Measurements from ENCODE around the gene GALNT2. TPM values are rescaled to one million over a fixed set of nuclear protein-coding genes. Genes with fewer than 3 reads are reported as not detected.
A peak's percentile ranks its signal among the peaks of the same experiment; 100 is the strongest.

Gene GALNT2
- total and polyA plus RNA-seq, 9 of the 15 experiments (the other 6 are each of a cell fraction or from before 2014, with no cell fraction given), result 1.6 to 106 (median 51.9) TPM

DNA sequence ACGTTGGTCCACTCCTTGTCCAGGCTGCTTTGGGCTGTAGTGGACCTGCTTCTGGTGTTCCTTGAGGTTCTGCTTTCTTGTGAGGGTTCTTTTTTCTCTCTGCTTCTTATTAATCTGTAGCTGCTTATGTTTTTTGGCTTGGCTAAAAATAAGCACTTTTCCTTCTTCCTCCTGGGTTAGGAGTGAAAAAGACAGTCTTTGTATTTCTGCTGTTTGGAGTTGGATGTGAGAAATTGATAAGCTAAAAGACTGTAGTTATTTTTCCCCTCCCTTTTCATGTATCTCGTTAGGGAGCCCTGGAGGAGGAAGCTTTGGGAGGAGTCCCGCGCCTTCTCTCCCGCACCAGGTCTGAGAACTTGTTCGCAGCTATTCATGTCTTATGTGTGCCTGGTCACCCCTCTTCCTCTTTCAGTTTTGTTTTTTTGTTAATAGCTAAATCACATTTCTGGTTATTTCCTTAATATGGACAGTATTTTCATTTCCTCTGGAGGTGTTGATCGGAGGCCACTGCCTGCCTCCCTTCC lies 79.0 kb downstream of the GALNT2 start:
- Histone ChIP-seq H3K9ac (ENCODE audit: insufficient read depth in 1 of 2, low read depth in 2 of 2, low read length in 2 of 2) (peak overlapping the region; percentile 40 to 85; a peak in 3 of 4 replicates), H3K27ac (ENCODE audit: extremely low read depth, low read depth, low read length) (peak overlapping the region; percentile 79), H3K9me1 (ENCODE audit: control insufficient read depth, insufficient read depth, low read length) (peaks cover 3% of the 10 kb centered on the region), H3K27me3 (ENCODE audit: control insufficient read depth in 2 of 2, insufficient read depth in 2 of 2, low read length in 2 of 2) (no peaks in the 10 kb centered on the region), H2AFZ (ENCODE audit: low read depth, low read length) (peak overlapping the region; percentile 36; the same call in 1 of the 2 replicates), H4K20me1 (replicated peaks; ENCODE audit: control insufficient read depth, insufficient read depth, low read length) (no peaks in the 10 kb centered on the region), H3K9me3 (replicated peaks; ENCODE audit: control insufficient read depth, insufficient read depth, low read depth, low read length) (no peaks in the 10 kb centered on the region), H3K79me2 (ENCODE audit: control insufficient read depth, insufficient read depth, low read length) (peaks cover 99% of the 10 kb centered on the region), H3K4me3 (peak overlapping the region; percentile 1; the same call in 1 of the 2 replicates), H3K4me2 (ENCODE audit: insufficient read depth, low read length) (peak overlapping the region; percentile 74), H3K4me1 (replicated peaks in 1 of 2; ENCODE audit: control insufficient read depth in 2 of 2, insufficient read depth in 2 of 2, low read length in 2 of 2) (peaks cover 88 to 93% of the 10 kb centered on the region in 2 experiments), H3K36me3 (ENCODE audit: control insufficient read depth, insufficient read depth, low read length) (peaks cover 1% of the 10 kb centered on the region; the same call in 2 of the 3 replicates)
- FAIRE-seq, result peak; percentile 87
- ChIA-PET POLR2A (interaction anchor here (0.9 to 3.6 kb wide), 3 partner anchors 10 to 22 kb away, joined by 6 to 17 read pairs (median 11); no protein-coding TSS in a partner anchor), CTCF (ENCODE audit: low intra/inter-chr PET ratio) (no interaction called here)
- WGBS (ENCODE audit: insufficient coverage, low coverage, missing lambda C conversion rate), result 8% methylated on average over 7 of the region's 7 CpGs
- peak; percentile 60 for ATAC-seq
- BruUV-seq (replicated peaks), result no TSS peak
- intact Hi-C loops (cut with micrococcal nuclease), result loop anchor here (2.0 to 5.0 kb wide), 3 partner anchors 19 to 79 kb away; partner anchors contain the start of gene GALNT2
- DNase-seq (ENCODE audit: extremely low read depth in 1 of 4, low spot score in 3 of 4), result peak; percentile 60 to 83 (median 69)
- in situ Hi-C loops (cut with MboI), result no loop called here
- TF ChIP-seq GABPB1 (CRISPR knock-in tag; IDR thresholded peaks at IDR 0.05) (no peak), SREBF2 (CRISPR knock-in tag; IDR thresholded peaks at IDR 0.05) (no peak), ZNF12 (CRISPR knock-in tag; IDR thresholded peaks at IDR 0.05) (no peak), NFE2 (IDR thresholded peaks at IDR 0.05; ENCODE audit: low read depth) (peak; percentile 30; the same call in 1 of the 2 replicates), DPF2 (IDR thresholded peaks at IDR 0.05) (peak; percentile 73), PML (IDR thresholded peaks at IDR 0.05; ENCODE audit: low read length) (peak; percentile 15; the same call in 1 of the 2 replicates), MAFK (IDR thresholded peaks at IDR 0.05; ENCODE audit: low read length) (peak; percentile 7; the same call in 1 of the 2 replicates), SMARCA4 (IDR thresholded peaks at IDR 0.05) (peak; percentile 74), FOXA1 (IDR thresholded peaks at IDR 0.05; ENCODE audit: borderline replicate concordance) (no peak), ADNP (tag; IDR thresholded peaks at IDR 0.05) (no peak)
- TF ChIP-seq, protein P1, sequence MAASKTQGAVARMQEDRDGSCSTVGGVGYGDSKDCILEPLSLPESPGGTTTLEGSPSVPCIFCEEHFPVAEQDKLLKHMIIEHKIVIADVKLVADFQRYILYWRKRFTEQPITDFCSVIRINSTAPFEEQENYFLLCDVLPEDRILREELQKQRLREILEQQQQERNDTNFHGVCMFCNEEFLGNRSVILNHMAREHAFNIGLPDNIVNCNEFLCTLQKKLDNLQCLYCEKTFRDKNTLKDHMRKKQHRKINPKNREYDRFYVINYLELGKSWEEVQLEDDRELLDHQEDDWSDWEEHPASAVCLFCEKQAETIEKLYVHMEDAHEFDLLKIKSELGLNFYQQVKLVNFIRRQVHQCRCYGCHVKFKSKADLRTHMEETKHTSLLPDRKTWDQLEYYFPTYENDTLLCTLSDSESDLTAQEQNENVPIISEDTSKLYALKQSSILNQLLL (CRISPR knock-in tag; IDR thresholded peaks at IDR 0.05; ENCODE audit: borderline replicate concordance), result no peak
- TF ChIP-seq, protein P2, sequence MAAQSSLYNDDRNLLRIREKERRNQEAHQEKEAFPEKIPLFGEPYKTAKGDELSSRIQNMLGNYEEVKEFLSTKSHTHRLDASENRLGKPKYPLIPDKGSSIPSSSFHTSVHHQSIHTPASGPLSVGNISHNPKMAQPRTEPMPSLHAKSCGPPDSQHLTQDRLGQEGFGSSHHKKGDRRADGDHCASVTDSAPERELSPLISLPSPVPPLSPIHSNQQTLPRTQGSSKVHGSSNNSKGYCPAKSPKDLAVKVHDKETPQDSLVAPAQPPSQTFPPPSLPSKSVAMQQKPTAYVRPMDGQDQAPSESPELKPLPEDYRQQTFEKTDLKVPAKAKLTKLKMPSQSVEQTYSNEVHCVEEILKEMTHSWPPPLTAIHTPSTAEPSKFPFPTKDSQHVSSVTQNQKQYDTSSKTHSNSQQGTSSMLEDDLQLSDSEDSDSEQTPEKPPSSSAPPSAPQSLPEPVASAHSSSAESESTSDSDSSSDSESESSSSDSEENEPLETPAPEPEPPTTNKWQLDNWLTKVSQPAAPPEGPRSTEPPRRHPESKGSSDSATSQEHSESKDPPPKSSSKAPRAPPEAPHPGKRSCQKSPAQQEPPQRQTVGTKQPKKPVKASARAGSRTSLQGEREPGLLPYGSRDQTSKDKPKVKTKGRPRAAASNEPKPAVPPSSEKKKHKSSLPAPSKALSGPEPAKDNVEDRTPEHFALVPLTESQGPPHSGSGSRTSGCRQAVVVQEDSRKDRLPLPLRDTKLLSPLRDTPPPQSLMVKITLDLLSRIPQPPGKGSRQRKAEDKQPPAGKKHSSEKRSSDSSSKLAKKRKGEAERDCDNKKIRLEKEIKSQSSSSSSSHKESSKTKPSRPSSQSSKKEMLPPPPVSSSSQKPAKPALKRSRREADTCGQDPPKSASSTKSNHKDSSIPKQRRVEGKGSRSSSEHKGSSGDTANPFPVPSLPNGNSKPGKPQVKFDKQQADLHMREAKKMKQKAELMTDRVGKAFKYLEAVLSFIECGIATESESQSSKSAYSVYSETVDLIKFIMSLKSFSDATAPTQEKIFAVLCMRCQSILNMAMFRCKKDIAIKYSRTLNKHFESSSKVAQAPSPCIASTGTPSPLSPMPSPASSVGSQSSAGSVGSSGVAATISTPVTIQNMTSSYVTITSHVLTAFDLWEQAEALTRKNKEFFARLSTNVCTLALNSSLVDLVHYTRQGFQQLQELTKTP (IDR thresholded peaks at IDR 0.05; ENCODE audit: low read depth in 1 of 2, partially characterized antibody in 2 of 2), result peak; percentile 30 to 51
- TF ChIP-seq, protein P3, sequence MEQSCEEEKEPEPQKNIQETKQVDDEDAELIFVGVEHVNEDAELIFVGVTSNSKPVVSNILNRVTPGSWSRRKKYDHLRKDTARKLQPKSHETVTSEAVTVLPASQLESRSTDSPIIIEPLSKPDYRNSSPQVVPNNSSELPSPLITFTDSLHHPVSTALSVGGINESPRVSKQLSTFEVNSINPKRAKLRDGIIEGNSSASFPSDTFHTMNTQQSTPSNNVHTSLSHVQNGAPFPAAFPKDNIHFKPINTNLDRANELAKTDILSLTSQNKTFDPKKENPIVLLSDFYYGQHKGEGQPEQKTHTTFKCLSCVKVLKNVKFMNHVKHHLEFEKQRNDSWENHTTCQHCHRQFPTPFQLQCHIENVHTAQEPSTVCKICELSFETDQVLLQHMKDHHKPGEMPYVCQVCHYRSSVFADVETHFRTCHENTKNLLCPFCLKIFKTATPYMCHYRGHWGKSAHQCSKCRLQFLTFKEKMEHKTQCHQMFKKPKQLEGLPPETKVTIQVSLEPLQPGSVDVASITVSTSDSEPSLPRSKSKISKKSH (CRISPR knock-in tag; IDR thresholded peaks at IDR 0.05), result no peak

Data from K562 (cell line).